Keratinocyte (primary cell): ENCODE results near the gene TRAK2. TPM values are rescaled to one million over a fixed set of nuclear protein-coding genes. Genes with fewer than 3 reads are reported as not detected.

Source experiments
- DNase-seq: peaks from one replicate; pipeline ENCODE4 v3.0.0-alpha.2; 2011; ENCODE audit warnings: low read depth, missing footprints, low spot score
- FAIRE-seq: peaks from 2 replicates; lab custom pipeline; 2011; peaks lifted over from hg19 to GRCh38; lab: Jason Lieb, UNC
- H2AFZ ChIP-seq: 2 replicates; pipeline ENCODE4 v1.6.0; 2012; ENCODE audit warnings: low read length, control low read depth, inconsistent platforms; ENCODE audit not compliant: control insufficient read depth
- H3K27ac ChIP-seq: 2 replicates; pipeline ENCODE4 v1.5.1; 2011; ENCODE audit warnings: low read length; ENCODE audit not compliant: control insufficient read depth, insufficient read depth
- H3K27me3 ChIP-seq: 3 replicates; pipeline ENCODE4 v1.6.0; 2011; ENCODE audit warnings: low read length; ENCODE audit not compliant: control insufficient read depth, insufficient read depth; ENCODE audit errors: extremely low read depth
- H3K36me3 ChIP-seq, 2 experiments: 2 replicates in 1 of 2; 3 replicates in 1 of 2; pipeline ENCODE4 v1.5.1; 2011; ENCODE audit warnings: low read length in 2 of 2, mild to moderate bottlenecking in 1 of 2; ENCODE audit not compliant: control insufficient read depth in 2 of 2, insufficient read depth in 2 of 2; ENCODE audit errors: extremely low read depth in 1 of 2
- H3K4me1 ChIP-seq: 3 replicates; pipeline ENCODE4 v1.5.1; 2011; ENCODE audit warnings: low read length; ENCODE audit not compliant: control insufficient read depth, insufficient read depth; ENCODE audit errors: extremely low read depth
- H3K4me2 ChIP-seq: 3 replicates; pipeline ENCODE4 v1.6.0; 2011; ENCODE audit warnings: low read depth, low read length; ENCODE audit not compliant: control insufficient read depth, insufficient read depth; ENCODE audit errors: extremely low read depth
- H3K4me3 ChIP-seq, 3 experiments: fragments of 200-600 bp in 1 of 3; sonication (generic) in 1 of 3; 2 replicates in 2 of 3; 3 replicates in 1 of 3; pipeline ENCODE4 v1.5.1; 2011 to 2016; ENCODE audit warnings: low read length in 3 of 3, mild to moderate bottlenecking in 3 of 3, control low read depth in 2 of 3, inconsistent platforms in 1 of 3, low read depth in 1 of 3, mixed read lengths in 1 of 3, mixed run types in 1 of 3, moderate library complexity in 1 of 3; ENCODE audit not compliant: control insufficient read depth in 2 of 3, insufficient read depth in 2 of 3; ENCODE audit errors: extremely low read depth in 1 of 3
- H3K79me2 ChIP-seq: 2 replicates; pipeline ENCODE4 v1.6.0; 2012; ENCODE audit warnings: low read length; ENCODE audit not compliant: control insufficient read depth, insufficient read depth
- H3K9ac ChIP-seq: 3 replicates; pipeline ENCODE4 v1.6.0; 2011; ENCODE audit warnings: low read length; ENCODE audit not compliant: control insufficient read depth, insufficient read depth; ENCODE audit errors: extremely low read depth
- H3K9me1 ChIP-seq: 3 replicates; pipeline ENCODE4 v1.6.0; 2011; ENCODE audit warnings: low read length; ENCODE audit not compliant: control insufficient read depth, insufficient read depth; ENCODE audit errors: extremely low read depth
- H3K9me3 ChIP-seq: 2 replicates; pipeline ENCODE4 v1.5.1; 2012; ENCODE audit warnings: low read depth, low read length; ENCODE audit not compliant: control insufficient read depth
- H4K20me1 ChIP-seq: 3 replicates; pipeline ENCODE4 v1.6.0; 2011; ENCODE audit warnings: low read length; ENCODE audit not compliant: control insufficient read depth, insufficient read depth; ENCODE audit errors: extremely low read depth
- CTCF ChIP-seq, 3 experiments: IDR thresholded peaks in 1 of 3; conservative IDR thresholded peaks in 1 of 3; optimal IDR thresholded peaks in 1 of 3; 2 replicates in 2 of 3; 3 replicates in 1 of 3; pipeline versions ENCODE3 to v1.5.1; 2011; ENCODE audit warnings: low read length in 3 of 3, mild to moderate bottlenecking in 3 of 3, moderate library complexity in 2 of 3, control low read depth in 1 of 3, inconsistent platforms in 1 of 3; ENCODE audit not compliant: insufficient read depth in 2 of 3; ENCODE audit errors: extremely low read depth in 1 of 3
- EZH2 ChIP-seq: IDR thresholded peaks from one replicate; pipeline ENCODE4 v1.6.1; 2012; ENCODE audit warnings: inconsistent platforms, mild to moderate bottlenecking, low read length, moderate library complexity
- dilution Hi-C: fragments of 300-500 bp; cut with MboI; formaldehyde crosslinking; loops from one replicate; pipeline ENCODE4 v1.7.0; 2020; ENCODE audit warnings: low sequenced_read_pairs; ENCODE audit not compliant: extremely low pct_ligation_motif_present
- polyA plus RNA-seq, 5 experiments: library from polyadenylated mRNA; depleted of rRNA in 3 of 5; stranded (reverse) in 3 of 5; stranded (forward) in 1 of 5; unstranded in 1 of 5; fragments of >200 nt; gene quantifications; 1 replicate in 1 of 5; 2 replicates in 3 of 5; 3 replicates in 1 of 5; pipeline versions ENCODE4 v1.2.1 to v1.2.3, GENCODE V29; 2011 to 2012; ENCODE audit warnings: missing spikeins in 2 of 5, low read depth in 1 of 5, low replicate concordance in 1 of 5
- small RNA-seq, 3 experiments: library from RNA; depleted of rRNA; stranded (forward); fragments of <200 nt; gene quantifications; one replicate each; pipeline ENCODE3, GENCODE V24; 2012; ENCODE audit warnings: low read depth in 3 of 3, low replicate concordance in 1 of 3; ENCODE audit not compliant: insufficient read length in 3 of 3

Gene TRAK2
- polyA plus RNA-seq, 1 donor (not counting 4 experiments of a cell fraction or from before 2014, with no cell fraction given), result 12.9 TPM

GRCh38 chr2:201329409-201329808 lies 121.8 kb downstream of the TRAK2 start:
- TF ChIP-seq CTCF (optimal IDR thresholded peaks at IDR 0.05 in 1 of 3, IDR thresholded peaks at IDR 0.05 in 1 of 3, conservative IDR thresholded peaks at IDR 0.05 in 1 of 3; ENCODE audit: extremely low read depth in 1 of 3, insufficient read depth in 2 of 3, low read length in 3 of 3) (no peak), EZH2 (no peak)
- DNase-seq (no peak), FAIRE-seq (no peak)
- Histone ChIP-seq H3K27ac (no peak overlapping the region), H2AFZ (no peak overlapping the region), H3K4me2 (no peak overlapping the region), H3K4me1 (no peaks in the 10 kb centered on the region), H3K9ac (no peak overlapping the region), H4K20me1 (no peaks in the 10 kb centered on the region), H3K36me3 (no peaks in the 10 kb centered on the region), H3K4me3 (no peak overlapping the region), H3K9me1 (no peaks in the 10 kb centered on the region), H3K9me3 (no peaks in the 10 kb centered on the region), H3K27me3 (no peaks in the 10 kb centered on the region), H3K79me2 (no peaks in the 10 kb centered on the region)
- dilution Hi-C loops, result no loop called here

- no peak overlapping the region for H3K4me2 ChIP-seq
- DNase-seq (no peak), FAIRE-seq (no peak)
- no peaks in the 10 kb centered on the region for H3K4me1 ChIP-seq
- H3K9ac ChIP-seq, result no peak overlapping the region
- dilution Hi-C loops, result no loop called here
- no peaks in the 10 kb centered on the region for H3K9me1 ChIP-seq
- TF ChIP-seq CTCF (optimal IDR thresholded peaks at IDR 0.05 in 1 of 3, IDR thresholded peaks at IDR 0.05 in 1 of 3, conservative IDR thresholded peaks at IDR 0.05 in 1 of 3; ENCODE audit: extremely low read depth in 1 of 3, insufficient read depth in 2 of 3, low read length in 3 of 3) (no peak), EZH2 (no peak)
- H3K9me3 ChIP-seq, result no peaks in the 10 kb centered on the region
- H4K20me1 ChIP-seq, result no peaks in the 10 kb centered on the region
- no peak overlapping the region for H3K27ac ChIP-seq
- no peaks in the 10 kb centered on the region for H3K79me2 ChIP-seq
- no peak overlapping the region for H2AFZ ChIP-seq
- H3K4me3 ChIP-seq, result no peak overlapping the region
- no peaks in the 10 kb centered on the region for H3K27me3 ChIP-seq
- no peaks in the 10 kb centered on the region for H3K36me3 ChIP-seq
Measured at GRCh38 chr2:201327678-201328077, 123.6 kb downstream of the TRAK2 start.

Small RNA genes within 50 kb of the gene (small RNA-seq; reads per million reads assigned to genes)
- 0 reads per million in 3 experiments for gene RF00019

Other genes starting within 250 kb of the TRAK2 start
- 21.3 to 27.0 TPM (median 22.7 TPM) in 3 replicates for gene CASP8, start 190.9 kb downstream of the TRAK2 start, polyA plus RNA-seq
- gene FLACC1, start 94.1 kb downstream of the TRAK2 start, polyA plus RNA-seq, result 0.12 to 0.43 TPM (median 0.35 TPM) in 3 replicates
- gene STRADB, start 282 bp upstream of the TRAK2 start, polyA plus RNA-seq, result 6.3 to 14.6 TPM (median 11.1 TPM) in 3 replicates
- gene TMEM237, start 192.0 kb upstream of the TRAK2 start, polyA plus RNA-seq, result 43.1 to 49.6 TPM (median 43.5 TPM) in 3 replicates
- 0.27 to 0.63 TPM (median 0.42 TPM) in 3 replicates for gene MPP4, start 247.2 kb upstream of the TRAK2 start, polyA plus RNA-seq